Measurements from ENCODE around the gene LMNA.

The LMNA gene

DNA sequence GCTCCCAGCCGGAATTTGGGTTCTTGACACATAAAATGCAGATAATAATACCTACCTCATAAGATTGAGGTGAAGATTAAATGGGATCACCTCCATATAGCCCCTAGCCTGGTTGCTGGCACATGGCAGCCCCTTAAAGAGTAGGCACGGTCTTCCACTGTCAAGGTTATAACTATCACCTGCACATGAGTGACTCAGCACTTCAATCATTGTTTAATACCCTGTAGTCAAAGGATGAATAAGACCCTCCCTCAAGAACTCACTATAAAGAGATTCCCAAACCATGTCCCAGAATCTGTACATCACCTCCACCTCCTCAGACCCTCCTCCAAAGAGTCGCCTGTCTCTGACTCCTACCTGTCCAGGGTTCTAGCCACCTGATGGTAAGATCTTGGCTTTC lies 6.5 kb upstream of the LMNA start:
- Histone ChIP-seq H3K9me2 (replicated peaks; ENCODE audit: control insufficient read depth, low read length) (no peaks in the 10 kb centered on the region), H3K4me1 (ENCODE audit: control insufficient read depth, low read length) (peaks cover 42% of the 10 kb centered on the region), H3K4me3 (ENCODE audit: low read length) (no peak overlapping the region), H3K27ac (ENCODE audit: low read depth, low read length) (no peak overlapping the region), H4K20me1 (ENCODE audit: control insufficient read depth, insufficient read depth, low read depth, low read length) (no peaks in the 10 kb centered on the region), H3K79me2 (ENCODE audit: control insufficient read depth, low read length) (no peaks in the 10 kb centered on the region), H3K36me3 (ENCODE audit: control insufficient read depth, low read length) (no peaks in the 10 kb centered on the region), H3K27me3 (ENCODE audit: control insufficient read depth, low read length) (peaks cover 16% of the 10 kb centered on the region), H3K9me3 (ENCODE audit: control insufficient read depth, insufficient read depth, low read length) (no peaks in the 10 kb centered on the region), H3K4me2 (ENCODE audit: low read length) (no peak overlapping the region), H3F3A (ENCODE audit: control insufficient read depth, insufficient read depth) (peaks cover 5% of the 10 kb centered on the region)
- TF ChIP-seq, protein P1, sequence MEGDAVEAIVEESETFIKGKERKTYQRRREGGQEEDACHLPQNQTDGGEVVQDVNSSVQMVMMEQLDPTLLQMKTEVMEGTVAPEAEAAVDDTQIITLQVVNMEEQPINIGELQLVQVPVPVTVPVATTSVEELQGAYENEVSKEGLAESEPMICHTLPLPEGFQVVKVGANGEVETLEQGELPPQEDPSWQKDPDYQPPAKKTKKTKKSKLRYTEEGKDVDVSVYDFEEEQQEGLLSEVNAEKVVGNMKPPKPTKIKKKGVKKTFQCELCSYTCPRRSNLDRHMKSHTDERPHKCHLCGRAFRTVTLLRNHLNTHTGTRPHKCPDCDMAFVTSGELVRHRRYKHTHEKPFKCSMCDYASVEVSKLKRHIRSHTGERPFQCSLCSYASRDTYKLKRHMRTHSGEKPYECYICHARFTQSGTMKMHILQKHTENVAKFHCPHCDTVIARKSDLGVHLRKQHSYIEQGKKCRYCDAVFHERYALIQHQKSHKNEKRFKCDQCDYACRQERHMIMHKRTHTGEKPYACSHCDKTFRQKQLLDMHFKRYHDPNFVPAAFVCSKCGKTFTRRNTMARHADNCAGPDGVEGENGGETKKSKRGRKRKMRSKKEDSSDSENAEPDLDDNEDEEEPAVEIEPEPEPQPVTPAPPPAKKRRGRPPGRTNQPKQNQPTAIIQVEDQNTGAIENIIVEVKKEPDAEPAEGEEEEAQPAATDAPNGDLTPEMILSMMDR (IDR thresholded peaks at IDR 0.05; ENCODE audit: low read depth, low read length, poor library complexity, severe bottlenecking), result no peak
- no peak for TF ChIP-seq EZH2phosphoT487 (IDR thresholded peaks at IDR 0.05; ENCODE audit: borderline replicate concordance, low read length)

DNA sequence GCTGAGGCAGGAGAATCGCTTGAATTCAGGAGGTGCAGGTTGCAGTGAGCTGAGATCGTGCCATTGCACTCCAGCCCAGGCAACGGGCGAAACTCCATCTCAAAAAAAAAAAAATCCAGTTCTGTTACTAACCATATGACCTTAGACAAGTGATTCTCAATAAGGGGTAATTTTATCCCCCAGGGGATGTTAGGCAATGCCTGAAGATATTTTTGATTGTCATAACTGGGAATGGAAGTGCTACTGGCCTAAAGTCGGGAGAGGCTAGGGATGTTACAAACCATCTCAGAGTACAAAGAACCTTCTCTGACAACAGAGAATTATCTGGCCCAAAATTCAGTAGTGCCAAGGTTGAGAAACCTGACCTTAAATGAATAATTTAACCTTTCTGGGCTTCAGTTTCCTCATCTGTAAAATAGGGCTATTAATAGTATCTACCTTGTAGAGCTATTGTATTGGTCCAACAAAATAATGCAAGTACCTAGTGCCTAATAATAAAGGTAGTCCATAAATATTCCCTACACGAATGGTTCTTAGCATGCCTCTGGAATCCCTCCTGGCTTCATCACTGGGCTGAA lies 5.8 kb upstream of the LMNA start:
- H3K4me2 ChIP-seq (ENCODE audit: low read length), result no peak overlapping the region
- 0 out of 2 replicates have a peak, but pooled peaks cover 3% of the 10 kb centered on the region for H4K20me1 ChIP-seq (ENCODE audit: control insufficient read depth, insufficient read depth, low read depth, low read length)
- H3K9me2 ChIP-seq (replicated peaks; ENCODE audit: control insufficient read depth, low read length), result no peaks in the 10 kb centered on the region
- no peaks in the 10 kb centered on the region for H3K79me2 ChIP-seq (ENCODE audit: control insufficient read depth, low read length)
- peaks cover 35% of the 10 kb centered on the region for H3K4me1 ChIP-seq (ENCODE audit: control insufficient read depth, low read length)
- no peaks in the 10 kb centered on the region for H3K36me3 ChIP-seq (ENCODE audit: control insufficient read depth, low read length)
- no peak overlapping the region for H3K27ac ChIP-seq (ENCODE audit: low read depth, low read length)
- peaks cover 5% of the 10 kb centered on the region for H3F3A ChIP-seq (ENCODE audit: control insufficient read depth, insufficient read depth)
- H3K27me3 ChIP-seq (ENCODE audit: control insufficient read depth, low read length), result peaks cover 23% of the 10 kb centered on the region
- TF ChIP-seq, protein P1 (IDR thresholded peaks at IDR 0.05; ENCODE audit: low read depth, low read length, poor library complexity, severe bottlenecking), result no peak
- TF ChIP-seq EZH2phosphoT487 (IDR thresholded peaks at IDR 0.05; ENCODE audit: borderline replicate concordance, low read length), result no peak
- H3K4me3 ChIP-seq (ENCODE audit: low read length), result no peak overlapping the region
- no peaks in the 10 kb centered on the region for H3K9me3 ChIP-seq (ENCODE audit: control insufficient read depth, insufficient read depth, low read length)

DNA sequence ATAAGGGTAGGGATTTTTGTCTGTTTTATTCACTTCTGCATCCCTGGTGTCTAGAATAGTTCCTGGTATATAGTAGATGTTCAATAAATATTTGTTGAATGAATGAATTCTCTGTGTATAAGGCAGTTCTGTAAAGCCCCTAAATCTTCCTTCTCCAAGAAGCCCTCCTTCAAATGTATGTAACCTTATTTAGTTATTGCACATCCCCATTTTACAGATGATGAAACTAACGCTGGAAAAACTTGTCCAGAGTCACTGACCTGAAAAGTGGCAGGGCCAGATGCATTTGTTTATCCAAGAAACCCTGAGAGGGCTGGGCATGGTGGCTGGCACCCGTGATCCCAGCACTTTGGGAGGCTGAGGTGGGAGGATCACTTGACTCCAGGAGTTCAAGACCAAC lies 4.3 kb upstream of the LMNA start:
- H3K27ac ChIP-seq (ENCODE audit: low read depth, low read length), result no peak overlapping the region
- no peak overlapping the region for H3K4me3 ChIP-seq (ENCODE audit: low read length)
- no peaks in the 10 kb centered on the region for H3K36me3 ChIP-seq (ENCODE audit: control insufficient read depth, low read length)
- H3K4me2 ChIP-seq (ENCODE audit: low read length), result no peak overlapping the region
- H3K27me3 ChIP-seq (ENCODE audit: control insufficient read depth, low read length), result peaks cover 38% of the 10 kb centered on the region
- H3K9me2 ChIP-seq (replicated peaks; ENCODE audit: control insufficient read depth, low read length), result no peaks in the 10 kb centered on the region
- 0 out of 2 replicates have a peak, but pooled peaks cover 3% of the 10 kb centered on the region for H4K20me1 ChIP-seq (ENCODE audit: control insufficient read depth, insufficient read depth, low read depth, low read length)
- TF ChIP-seq, protein P1 (IDR thresholded peaks at IDR 0.05; ENCODE audit: low read depth, low read length, poor library complexity, severe bottlenecking), result no peak
- TF ChIP-seq EZH2phosphoT487 (IDR thresholded peaks at IDR 0.05; ENCODE audit: borderline replicate concordance, low read length), result no peak
- H3F3A ChIP-seq (ENCODE audit: control insufficient read depth, insufficient read depth), result peaks cover 5% of the 10 kb centered on the region
- H3K4me1 ChIP-seq (ENCODE audit: control insufficient read depth, low read length), result peaks cover 31% of the 10 kb centered on the region
- H3K79me2 ChIP-seq (ENCODE audit: control insufficient read depth, low read length), result no peaks in the 10 kb centered on the region
- no peaks in the 10 kb centered on the region for H3K9me3 ChIP-seq (ENCODE audit: control insufficient read depth, insufficient read depth, low read length)
